MCF 10A (cell line): Measurements from ENCODE around the gene ELMO1. TPM values are rescaled to one million over a fixed set of nuclear protein-coding genes. Genes with fewer than 3 reads are reported as not detected.

Experiments used
- BruUV-seq: library from RNA; stranded (reverse); fragments of 400-500 nt; replicated peaks from 2 replicates; lab custom pipeline; 2021; lab: Mats Ljungman, UMichigan
- CTCF ChIA-PET: fragments of 300-600 bp; sonication (Branson Sonifier 250); formaldehyde crosslinking; extraction: SDS; loops from one replicate; lab custom pipeline; 2021; ENCODE audit warnings: antibody characterized with exemption, inconsistent platforms; lab: Yijun Ruan, JAX
- POLR2A ChIA-PET: fragments of 300-600, 350-650 bp; sonication (Branson Sonifier 250); formaldehyde crosslinking; extraction: SDS; loops from one replicate; lab custom pipeline; 2020; ENCODE audit warnings: antibody characterized with exemption, inconsistent platforms; lab: Yijun Ruan, JAX
- DNase-seq: peaks from one replicate; pipeline ENCODE4 v3.0.0-alpha.2; 2018; ENCODE audit not compliant: unreplicated experiment
- H3K27ac Mint-ChIP-seq: one replicate; pipeline ENCODE4 v1.8.0; 2022; ENCODE audit warnings: mild to moderate bottlenecking, low read depth, mixed read lengths; ENCODE audit not compliant: unreplicated experiment
- H3K27me3 Mint-ChIP-seq: one replicate; pipeline ENCODE4 v1.8.0; 2022; ENCODE audit warnings: mixed read lengths; ENCODE audit not compliant: insufficient read depth, unreplicated experiment
- H3K36me3 Mint-ChIP-seq: one replicate; pipeline ENCODE4 v1.8.0; 2022; ENCODE audit warnings: mild to moderate bottlenecking, moderate library complexity, mixed read lengths; ENCODE audit not compliant: insufficient read depth, unreplicated experiment
- H3K4me1 Mint-ChIP-seq: one replicate; pipeline ENCODE4 v1.8.0; 2022; ENCODE audit warnings: mixed read lengths; ENCODE audit not compliant: insufficient read depth, unreplicated experiment
- H3K4me3 Mint-ChIP-seq: one replicate; pipeline ENCODE4 v1.8.0; 2022; ENCODE audit warnings: mild to moderate bottlenecking, moderate library complexity, mixed read lengths; ENCODE audit not compliant: unreplicated experiment
- H3K9me3 Mint-ChIP-seq: one replicate; pipeline ENCODE4 v1.8.0; 2022; ENCODE audit warnings: mixed read lengths; ENCODE audit not compliant: unreplicated experiment
- CTCF ChIP-seq: fragments of 200-600 bp; IDR thresholded peaks from one replicate; pipeline ENCODE4 v1.8.0; 2022; ENCODE audit warnings: antibody characterized with exemption, mild to moderate bottlenecking; ENCODE audit not compliant: unreplicated experiment
- intact Hi-C: fragments of 100-400 bp; cut with micrococcal nuclease; formaldehyde crosslinking; loops from 2 replicates; pipeline ENCODE4 v1.14.1; 2022
- total RNA-seq: library from RNA; stranded (reverse); gene quantifications from 2 replicates; pipeline ENCODE4 v1.2.3, GENCODE V29; 2022

ELMO1 gene
- total RNA-seq, 1 experiment from 2014 or later = 0.30 TPM

- no peak overlapping the region for H3K27ac Mint-ChIP-seq
- no peaks in the 10 kb centered on the region for H3K36me3 Mint-ChIP-seq
- H3K27me3 Mint-ChIP-seq = peaks cover 13% of the 10 kb centered on the region
- ChIA-PET POLR2A (no interaction called here), CTCF (interaction anchor here (0.6 kb wide), 1 partner anchor 19 kb away, joined by 3 read pairs; no protein-coding TSS in a partner anchor)
- H3K4me1 Mint-ChIP-seq = no peaks in the 10 kb centered on the region
- H3K4me3 Mint-ChIP-seq = no peak overlapping the region
- no peak for DNase-seq
- no TSS peak for BruUV-seq
- no peak for TF ChIP-seq CTCF
- no peaks in the 10 kb centered on the region for H3K9me3 Mint-ChIP-seq
- intact Hi-C loops = no loop called here
Measured at GRCh38 chr7:37074370-37074769, 374.3 kb downstream of the ELMO1 start.

GRCh38 chr7:37071124-37071523 is 377.5 kb downstream of the ELMO1 start:
- POLR2A ChIA-PET = no interaction called here
- peaks cover 13% of the 10 kb centered on the region for H3K27me3 Mint-ChIP-seq
- no peak for DNase-seq
- H3K4me1 Mint-ChIP-seq = peaks cover 1% of the 10 kb centered on the region
- H3K36me3 Mint-ChIP-seq = no peaks in the 10 kb centered on the region
- intact Hi-C loops = no loop called here
- no peak for TF ChIP-seq CTCF
- no peaks in the 10 kb centered on the region for H3K9me3 Mint-ChIP-seq
- CTCF ChIA-PET = interaction anchor here (0.6 to 1.4 kb wide), 4 partner anchors 9 to 630 kb away, joined by 3 to 4 read pairs (median 4); no protein-coding TSS in a partner anchor
- no peak overlapping the region for H3K27ac Mint-ChIP-seq
- no peak overlapping the region for H3K4me3 Mint-ChIP-seq
- BruUV-seq = no TSS peak

- ChIA-PET CTCF (interaction anchor here (0.6 to 0.8 kb wide), 2 partner anchors 8 to 581 kb away, joined by 3 read pairs; no protein-coding TSS in a partner anchor), POLR2A (no interaction called here)
- peaks cover 1% of the 10 kb centered on the region for H3K9me3 Mint-ChIP-seq
- TF ChIP-seq CTCF = no peak
- H3K4me3 Mint-ChIP-seq = no peak overlapping the region
- peaks cover 13% of the 10 kb centered on the region for H3K27me3 Mint-ChIP-seq
- H3K4me1 Mint-ChIP-seq = peaks cover 8% of the 10 kb centered on the region
- BruUV-seq = no TSS peak
- no peak for DNase-seq
- H3K27ac Mint-ChIP-seq = no peak overlapping the region
- intact Hi-C loops = no loop called here
- H3K36me3 Mint-ChIP-seq = no peaks in the 10 kb centered on the region
Measured at GRCh38 chr7:37070471-37070870, 378.2 kb downstream of the ELMO1 start.

- intact Hi-C loops = no loop called here
- Mint-ChIP-seq H3K27me3 (peaks cover 13% of the 10 kb centered on the region), H3K9me3 (peaks cover 6% of the 10 kb centered on the region), H3K4me1 (peaks cover 12% of the 10 kb centered on the region), H3K36me3 (no peaks in the 10 kb centered on the region), H3K27ac (no peak overlapping the region), H3K4me3 (no peak overlapping the region)
- POLR2A ChIA-PET = no interaction called here
- BruUV-seq = no TSS peak
- TF ChIP-seq CTCF = no peak
- CTCF ChIA-PET = interaction anchor here (0.6 kb wide), 1 partner anchor 580 kb away, joined by 3 read pairs; no protein-coding TSS in a partner anchor
- DNase-seq = no peak
Measured at GRCh38 chr7:37070031-37070430, 378.6 kb downstream of the ELMO1 start.
